NT2/D1 (cell line): ENCODE measurements around the gene DIRAS1.

Source experiments
- YY1 ChIP-seq: IDR thresholded peaks from 2 replicates; pipeline ENCODE4 v1.6.1; 2011; ENCODE audit not compliant: insufficient read length, insufficient read depth
- ZNF274 ChIP-seq: IDR thresholded peaks from 2 replicates; pipeline ENCODE4 v1.6.1; 2011; ENCODE audit warnings: mild to moderate bottlenecking, low read depth, low read length

GRCh38 chr19:2761309-2761677, 40.1 kb upstream of the DIRAS1 start:
- TF ChIP-seq ZNF274 (no peak), YY1 (no peak)
